Mucosa of rectum (tissue), 2 donors: ENCODE data around the gene PCDHB9.
"Not testable (repeated sequence)": the region's sequence is repeated elsewhere in the genome, so short reads cannot be mapped to it uniquely, and the experiment has no call there.

Experiments used
- H3K27ac ChIP-seq, 2 donors: one replicate each; pipeline ENCODE4 v1.7.0; 2013; ENCODE audit warnings: inconsistent platforms in 2 of 2, low read depth in 2 of 2, low read length in 2 of 2
- H3K27me3 ChIP-seq, 2 donors: one replicate each; pipeline ENCODE4 v1.7.0; 2013; ENCODE audit warnings: low read length in 2 of 2; ENCODE audit not compliant: control insufficient read depth in 2 of 2, insufficient read depth in 2 of 2
- H3K36me3 ChIP-seq, 2 donors: one replicate each; pipeline ENCODE4 v1.7.0; 2013; ENCODE audit warnings: low read length in 2 of 2; ENCODE audit not compliant: control insufficient read depth in 2 of 2, insufficient read depth in 2 of 2
- H3K4me1 ChIP-seq, 2 donors: one replicate each; pipeline ENCODE4 v1.7.0; 2013; ENCODE audit warnings: low read length in 2 of 2, mild to moderate bottlenecking in 1 of 2; ENCODE audit not compliant: control insufficient read depth in 2 of 2, insufficient read depth in 2 of 2
- H3K4me3 ChIP-seq, 2 donors: one replicate each; pipeline ENCODE4 v1.7.0; 2013; ENCODE audit warnings: low read length in 2 of 2
- H3K9ac ChIP-seq, 2 donors: one replicate each; pipeline ENCODE4 v1.7.0; 2013; ENCODE audit warnings: low read length in 2 of 2, low read depth in 1 of 2, mild to moderate bottlenecking in 1 of 2
- H3K9me3 ChIP-seq, 2 donors: one replicate each; pipeline ENCODE4 v1.7.0; 2013; ENCODE audit warnings: low read length in 2 of 2; ENCODE audit not compliant: control insufficient read depth in 2 of 2
- donor health status: healthy.
- donor health status: Normal muscosa, but diverticular disease.

Gene PCDHB9

DNA sequence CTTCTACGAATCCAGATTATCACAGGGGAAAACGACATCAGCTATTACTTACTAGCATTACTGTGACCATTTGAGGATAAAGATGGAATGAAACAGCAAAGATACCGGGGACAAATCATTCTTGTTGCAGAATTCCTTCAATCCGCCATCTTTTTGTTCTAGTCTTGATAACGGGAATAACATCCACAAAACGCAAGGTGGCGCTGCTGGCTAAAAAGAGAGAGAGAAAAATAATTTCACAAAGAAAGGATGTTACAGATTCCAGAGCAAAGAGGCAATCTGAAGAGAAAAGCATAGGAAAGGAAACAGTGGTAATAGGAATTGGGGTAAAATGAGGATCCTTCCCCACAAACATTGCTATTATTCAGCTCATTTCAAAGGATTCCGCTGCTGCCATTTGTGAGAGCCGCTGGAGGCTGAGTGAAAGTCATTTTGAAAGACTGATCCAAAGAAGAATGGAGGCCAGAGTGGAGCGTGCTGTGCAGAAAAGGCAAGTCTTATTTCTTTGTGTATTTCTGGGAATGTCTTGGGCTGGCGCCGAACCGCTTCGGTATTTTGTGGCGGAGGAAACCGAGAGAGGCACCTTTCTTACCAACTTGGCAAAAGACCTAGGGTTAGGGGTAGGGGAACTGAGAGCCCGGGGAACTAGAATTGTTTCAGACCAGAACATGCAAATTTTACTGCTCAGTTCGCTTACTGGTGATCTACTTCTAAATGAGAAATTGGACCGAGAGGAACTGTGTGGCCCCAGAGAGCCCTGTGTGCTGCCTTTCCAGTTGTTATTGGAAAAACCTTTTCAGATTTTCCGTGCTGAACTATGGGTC is 14.4 kb upstream of the PCDHB9 start, which contains the start of gene PCDHB7:
Gene PCDHB7 (plus strand): TSS at position 264 of the 824 bp plus-strand sequence. CDS start 192 bp downstream, at position 456.
- H3K4me3 ChIP-seq, result peak within 1 kb of the TSS; percentile 6 to 35
- H3K4me1 ChIP-seq, result no peaks in the 10 kb centered on the region
- no peak within 1 kb of the TSS for H3K9ac ChIP-seq
- no peaks in the 10 kb centered on the region for H3K27me3 ChIP-seq
- H3K27ac ChIP-seq, result no peak within 1 kb of the TSS
- no peaks in the 10 kb centered on the region for H3K36me3 ChIP-seq
- H3K9me3 ChIP-seq, result peaks cover 0 to 17% of the 10 kb centered on the region in 2 donors

DNA sequence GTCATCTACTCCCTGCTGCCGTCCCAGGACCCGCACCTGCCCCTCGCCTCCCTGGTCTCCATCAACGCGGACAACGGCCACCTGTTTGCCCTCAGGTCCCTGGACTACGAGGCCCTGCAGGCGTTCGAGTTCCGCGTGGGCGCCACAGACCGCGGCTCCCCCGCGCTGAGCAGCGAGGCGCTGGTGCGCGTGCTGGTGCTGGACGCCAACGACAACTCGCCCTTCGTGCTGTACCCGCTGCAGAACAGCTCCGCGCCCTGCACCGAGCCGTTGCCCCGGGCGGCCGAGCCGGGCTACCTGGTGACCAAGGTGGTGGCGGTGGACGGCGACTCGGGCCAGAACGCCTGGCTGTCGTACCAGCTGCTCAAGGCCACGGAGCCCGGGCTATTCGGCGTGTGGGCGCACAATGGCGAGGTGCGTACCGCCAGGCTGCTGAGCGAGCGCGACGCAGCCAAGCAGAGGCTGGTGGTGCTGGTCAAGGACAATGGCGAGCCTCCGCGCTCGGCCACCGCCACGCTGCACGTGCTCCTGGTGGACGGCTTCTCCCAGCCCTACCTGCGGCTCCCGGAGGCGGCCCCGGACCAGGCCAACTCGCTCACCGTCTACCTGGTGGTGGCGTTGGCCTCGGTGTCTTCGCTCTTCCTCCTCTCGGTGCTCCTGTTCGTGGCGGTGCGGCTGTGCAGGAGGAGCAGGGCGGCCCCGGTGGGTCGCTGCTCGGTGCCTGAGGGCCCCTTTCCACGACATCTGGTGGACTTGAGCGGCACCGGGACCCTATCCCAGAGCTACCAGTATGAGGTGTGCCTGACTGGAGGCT is 12.5 kb upstream of the PCDHB9 start:
- not testable (repeated sequence) for H3K9ac ChIP-seq, H3K4me3 ChIP-seq, H3K36me3 ChIP-seq, H3K27ac ChIP-seq, H3K27me3 ChIP-seq, H3K4me1 ChIP-seq
- H3K9me3 ChIP-seq, result peaks cover 0 to 23% of the 10 kb centered on the region in 2 donors

DNA sequence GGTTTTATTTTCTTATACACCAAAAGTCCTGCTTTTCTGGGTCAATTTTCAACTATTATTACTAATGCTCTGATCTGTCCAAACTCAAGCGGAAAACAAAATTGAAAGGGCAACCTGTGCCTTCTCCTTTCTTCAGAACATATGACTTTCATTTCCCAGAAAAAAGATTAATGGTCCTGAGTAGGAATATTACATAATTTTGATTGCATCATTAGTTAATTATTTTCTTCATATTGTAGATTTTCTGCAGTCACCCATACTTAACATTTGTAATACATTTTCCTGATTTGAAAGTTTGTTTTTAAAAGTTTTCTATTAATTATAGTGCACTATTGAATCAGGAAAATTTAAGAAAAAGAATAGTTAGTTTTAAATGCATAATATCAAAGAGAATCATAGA is 11.0 kb upstream of the PCDHB9 start:
- H3K4me3 ChIP-seq, result no peak overlapping the region

DNA sequence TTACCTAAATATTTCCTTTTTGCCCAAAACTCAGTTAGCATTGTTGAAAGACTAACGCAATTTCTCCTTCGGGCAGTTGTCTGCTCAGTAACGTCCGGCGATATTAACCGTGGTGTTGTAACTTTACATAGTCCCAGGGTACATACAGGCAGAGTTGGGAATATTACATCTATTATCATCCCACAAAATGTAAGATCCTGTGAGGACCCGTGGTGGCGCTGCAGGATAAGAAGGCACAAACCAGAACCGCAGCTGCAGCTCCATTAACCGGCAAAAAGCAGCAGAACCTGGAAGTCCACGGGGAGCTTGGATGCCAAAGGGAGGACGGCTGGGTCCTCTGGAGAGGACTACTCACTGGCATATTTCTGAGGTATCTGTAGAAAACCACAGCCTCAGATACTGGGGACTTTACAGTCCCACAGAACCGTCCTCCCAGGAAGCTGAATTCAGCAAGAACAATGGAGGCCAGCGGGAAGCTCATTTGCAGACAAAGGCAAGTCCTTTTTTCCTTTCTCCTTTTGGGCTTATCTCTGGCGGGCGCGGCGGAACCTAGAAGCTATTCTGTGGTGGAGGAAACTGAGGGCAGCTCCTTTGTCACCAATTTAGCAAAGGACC is 9.3 kb upstream of the PCDHB9 start, which contains the start of gene PCDHB8:
Gene PCDHB8 (plus strand): TSS at position 214 of the 615 bp plus-strand sequence. CDS start 245 bp downstream, at position 459.
- H3K9ac ChIP-seq, H3K27ac ChIP-seq, H3K36me3 ChIP-seq, H3K4me3 ChIP-seq, H3K27me3 ChIP-seq, H3K4me1 ChIP-seq: not testable (repeated sequence)
- peaks cover 0 to 23% of the 10 kb centered on the region in 2 donors for H3K9me3 ChIP-seq

More for the DNA sequence above, 11.0 kb upstream of the PCDHB9 start:
- H3K27me3 ChIP-seq, result no peaks in the 10 kb centered on the region
- H3K9ac ChIP-seq, result no peak overlapping the region
- H3K36me3 ChIP-seq, result no peaks in the 10 kb centered on the region
- peaks cover 0 to 23% of the 10 kb centered on the region in 2 donors for H3K9me3 ChIP-seq
- no peaks in the 10 kb centered on the region for H3K4me1 ChIP-seq
- H3K27ac ChIP-seq, result no peak overlapping the region

DNA sequence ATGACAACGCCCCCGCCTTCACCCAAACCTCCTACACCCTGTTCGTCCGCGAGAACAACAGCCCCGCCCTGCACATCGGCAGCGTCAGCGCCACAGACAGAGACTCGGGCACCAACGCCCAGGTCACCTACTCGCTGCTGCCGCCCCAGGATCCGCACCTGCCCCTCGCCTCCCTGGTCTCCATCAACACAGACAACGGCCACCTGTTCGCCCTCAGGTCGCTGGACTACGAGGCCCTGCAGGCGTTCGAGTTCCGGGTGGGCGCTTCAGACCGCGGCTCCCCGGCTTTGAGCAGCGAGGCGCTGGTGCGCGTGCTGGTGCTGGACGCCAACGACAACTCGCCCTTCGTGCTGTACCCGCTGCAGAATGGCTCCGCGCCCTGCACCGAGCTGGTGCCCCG is 7.6 kb upstream of the PCDHB9 start:
- H3K27ac ChIP-seq, H3K27me3 ChIP-seq, H3K4me1 ChIP-seq, H3K36me3 ChIP-seq, H3K4me3 ChIP-seq, H3K9ac ChIP-seq: not testable (repeated sequence)
- H3K9me3 ChIP-seq, result peaks cover 3 to 23% of the 10 kb centered on the region in 2 donors

DNA sequence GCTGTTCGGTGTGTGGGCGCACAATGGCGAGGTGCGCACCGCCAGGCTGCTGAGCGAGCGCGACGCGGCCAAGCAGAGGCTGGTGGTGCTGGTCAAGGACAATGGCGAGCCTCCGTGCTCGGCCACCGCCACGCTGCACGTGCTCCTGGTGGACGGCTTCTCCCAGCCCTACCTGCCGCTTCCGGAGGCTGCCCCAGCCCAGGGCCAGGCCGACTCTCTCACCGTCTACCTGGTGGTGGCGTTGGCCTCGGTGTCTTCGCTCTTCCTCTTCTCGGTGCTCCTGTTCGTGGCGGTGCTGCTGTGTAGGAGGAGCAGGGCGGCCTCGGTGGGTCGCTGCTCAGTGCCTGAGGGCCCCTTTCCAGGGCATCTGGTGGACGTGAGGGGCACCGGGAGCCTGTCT is 7.1 kb upstream of the PCDHB9 start:
- not testable (repeated sequence) for H3K27me3 ChIP-seq, H3K9ac ChIP-seq, H3K4me1 ChIP-seq, H3K27ac ChIP-seq, H3K36me3 ChIP-seq, H3K4me3 ChIP-seq
- H3K9me3 ChIP-seq, result peaks cover 3 to 22% of the 10 kb centered on the region in 2 donors

DNA sequence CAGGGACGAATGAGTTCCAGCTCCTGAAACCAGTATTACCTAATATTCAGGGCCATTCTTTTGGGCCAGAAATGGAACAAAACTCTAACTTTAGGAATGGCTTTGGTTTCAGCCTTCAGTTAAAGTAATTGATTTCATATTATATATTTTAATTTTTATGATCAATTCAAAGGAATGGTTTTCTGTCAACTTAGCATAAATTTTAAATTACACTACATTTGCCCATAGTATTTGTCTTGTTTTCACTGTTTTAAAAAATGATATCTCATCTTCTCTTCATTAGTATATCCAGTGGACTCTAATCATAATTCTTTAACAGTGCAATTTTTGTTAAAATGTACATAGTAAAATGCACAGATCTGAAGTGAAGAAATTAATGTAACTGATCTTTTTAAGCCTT is 6.6 kb upstream of the PCDHB9 start:
- no peaks in the 10 kb centered on the region for H3K27me3 ChIP-seq
- no peak overlapping the region for H3K4me3 ChIP-seq
- H3K9me3 ChIP-seq, result peaks cover 3 to 18% of the 10 kb centered on the region in 2 donors
- no peaks in the 10 kb centered on the region for H3K4me1 ChIP-seq
- no peak overlapping the region for H3K27ac ChIP-seq
- no peaks in the 10 kb centered on the region for H3K36me3 ChIP-seq
- H3K9ac ChIP-seq, result no peak overlapping the region

DNA sequence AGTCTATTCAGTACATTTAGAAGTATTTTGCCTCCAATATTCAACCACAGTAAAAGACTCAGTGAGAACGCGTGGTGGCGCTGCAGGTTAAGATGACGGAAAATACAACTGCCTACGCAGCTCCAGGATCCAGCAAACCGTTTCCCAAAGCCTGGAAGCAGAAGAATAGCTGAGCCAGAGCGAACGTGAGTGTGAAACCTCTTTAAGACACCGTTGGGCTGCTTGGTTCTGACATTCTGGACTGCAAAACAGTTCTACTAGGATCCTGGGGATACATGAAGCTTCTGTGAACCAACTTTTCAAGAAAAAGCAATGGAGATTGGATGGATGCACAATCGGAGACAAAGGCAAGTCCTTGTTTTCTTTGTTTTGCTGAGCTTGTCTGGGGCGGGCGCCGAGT is 4.7 kb upstream of the PCDHB9 start, which contains the start of gene PCDHB16:
Gene PCDHB16 (plus strand): TSS at position 140 of the 400 bp plus-strand sequence. CDS start 173 bp downstream, at position 313.
- Histone ChIP-seq H3K9ac (no peak within 1 kb of the TSS), H3K36me3 (no peaks in the 10 kb centered on the region), H3K27ac (no peak within 1 kb of the TSS), H3K9me3 (peaks cover 3 to 10% of the 10 kb centered on the region in 2 donors), H3K4me3 (peak within 1 kb of the TSS; percentile 17 to 24), H3K27me3 (no peaks in the 10 kb centered on the region), H3K4me1 (no peaks in the 10 kb centered on the region)

DNA sequence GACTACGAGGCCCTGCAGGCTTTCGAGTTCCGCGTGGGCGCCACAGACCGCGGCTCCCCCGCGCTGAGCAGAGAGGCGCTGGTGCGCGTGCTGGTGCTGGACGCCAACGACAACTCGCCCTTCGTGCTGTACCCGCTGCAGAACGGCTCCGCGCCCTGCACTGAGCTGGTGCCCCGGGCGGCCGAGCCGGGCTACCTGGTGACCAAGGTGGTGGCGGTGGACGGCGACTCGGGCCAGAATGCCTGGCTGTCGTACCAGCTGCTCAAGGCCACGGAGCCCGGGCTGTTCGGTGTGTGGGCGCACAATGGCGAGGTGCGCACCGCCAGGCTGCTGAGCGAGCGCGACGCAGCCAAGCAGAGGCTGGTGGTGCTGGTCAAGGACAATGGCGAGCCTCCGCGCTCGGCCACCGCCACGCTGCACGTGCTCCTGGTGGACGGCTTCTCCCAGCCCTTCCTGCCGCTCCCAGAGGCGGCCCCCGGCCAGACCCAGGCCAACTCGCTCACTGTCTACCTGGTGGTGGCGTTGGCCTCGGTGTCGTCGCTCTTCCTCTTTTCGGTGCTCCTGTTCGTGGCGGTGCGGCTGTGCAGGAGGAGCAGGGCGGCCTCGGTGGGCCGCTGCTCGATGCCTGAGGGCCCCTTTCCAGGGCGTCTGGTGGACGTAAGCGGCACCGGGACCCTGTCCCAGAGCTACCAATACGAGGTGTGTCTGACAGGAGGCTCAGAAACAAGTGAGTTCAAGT is 2.7 kb upstream of the PCDHB9 start:
- H3K9me3 ChIP-seq, H3K27me3 ChIP-seq: not testable (repeated sequence)

More for the DNA sequence above, 2.7 kb upstream of the PCDHB9 start:
- H3K27ac ChIP-seq, H3K9ac ChIP-seq, H3K4me3 ChIP-seq, H3K4me1 ChIP-seq, H3K36me3 ChIP-seq: not testable (repeated sequence)
